GM19452 (cell line): Measurements from ENCODE around the gene HTD2.
A peak's percentile ranks its signal among the peaks of the same experiment; 100 is the strongest.
"Not testable (repeated sequence)": the region's sequence is repeated elsewhere in the genome, so short reads cannot be mapped to it uniquely, and the experiment has no call there.

Experiments used
- ATAC-seq: cut with Tn5 transposase; IDR thresholded peaks from one replicate; pipeline ENCODE4 v1.9.1; 2021; ENCODE audit not compliant: unreplicated experiment

The HTD2 gene

DNA sequence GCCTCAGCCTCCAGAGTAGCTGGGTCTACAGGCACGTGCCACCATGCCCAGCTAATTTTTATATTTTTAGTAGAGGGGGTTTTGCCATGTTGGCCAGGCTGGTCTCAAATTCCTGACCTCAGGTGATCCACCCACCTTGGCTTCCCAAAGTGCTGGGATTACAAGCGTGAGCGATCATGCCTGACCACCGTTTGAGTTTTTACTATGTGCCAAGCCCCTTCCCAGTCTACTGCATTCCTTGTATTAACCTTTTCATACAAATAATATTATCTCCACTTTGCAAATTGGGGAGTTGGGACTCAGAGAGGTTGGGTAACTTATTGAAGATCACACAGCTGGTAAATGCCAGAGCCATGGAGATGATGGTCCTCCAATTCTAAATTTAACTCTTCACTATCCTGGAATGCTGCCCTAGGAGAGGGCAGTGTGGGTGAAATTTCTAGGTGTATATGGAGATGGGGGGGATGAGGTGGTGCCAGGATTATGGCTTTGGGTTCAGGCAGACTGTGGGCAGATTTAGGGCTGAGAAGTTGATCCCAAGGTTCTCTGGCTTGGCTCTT is 25.4 kb downstream of the HTD2 start:
- no peak for ATAC-seq

DNA sequence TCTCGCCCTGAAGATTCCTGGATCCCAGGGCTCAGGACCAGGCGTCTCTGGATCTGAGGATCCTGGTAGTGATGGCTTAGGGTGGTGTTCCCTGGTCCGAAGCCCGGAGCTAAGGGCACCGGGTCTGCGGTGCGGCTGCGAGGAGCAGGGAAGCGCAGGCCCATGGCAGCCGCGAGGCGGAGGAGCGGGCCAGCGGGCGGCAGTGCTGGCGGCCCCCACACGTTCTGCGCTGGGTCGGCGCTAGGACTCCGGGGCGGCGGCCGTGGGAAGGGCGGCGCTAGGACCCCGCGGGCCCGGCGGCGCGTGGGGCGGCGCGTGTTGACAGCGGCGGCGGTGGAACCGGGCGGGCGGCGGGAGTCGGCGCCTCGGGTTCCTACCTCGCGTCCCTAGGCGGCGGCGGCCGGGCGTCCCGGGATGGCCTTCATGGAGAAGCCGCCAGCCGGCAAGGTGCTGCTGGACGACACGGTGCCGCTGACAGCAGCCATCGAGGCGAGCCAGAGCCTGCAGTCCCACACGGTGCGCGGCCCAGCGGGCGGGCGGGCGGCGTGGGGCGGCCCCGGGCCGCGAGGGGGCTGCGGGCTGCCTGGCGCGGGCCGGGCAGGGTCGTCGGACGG is 26.4 kb downstream of the HTD2 start, which contains the start of gene PXK:
PXK (plus strand) TSS at position 318 of the 614 bp plus-strand sequence; CDS start at position 415, 97 bp downstream.
- peak; percentile 91 for ATAC-seq

DNA sequence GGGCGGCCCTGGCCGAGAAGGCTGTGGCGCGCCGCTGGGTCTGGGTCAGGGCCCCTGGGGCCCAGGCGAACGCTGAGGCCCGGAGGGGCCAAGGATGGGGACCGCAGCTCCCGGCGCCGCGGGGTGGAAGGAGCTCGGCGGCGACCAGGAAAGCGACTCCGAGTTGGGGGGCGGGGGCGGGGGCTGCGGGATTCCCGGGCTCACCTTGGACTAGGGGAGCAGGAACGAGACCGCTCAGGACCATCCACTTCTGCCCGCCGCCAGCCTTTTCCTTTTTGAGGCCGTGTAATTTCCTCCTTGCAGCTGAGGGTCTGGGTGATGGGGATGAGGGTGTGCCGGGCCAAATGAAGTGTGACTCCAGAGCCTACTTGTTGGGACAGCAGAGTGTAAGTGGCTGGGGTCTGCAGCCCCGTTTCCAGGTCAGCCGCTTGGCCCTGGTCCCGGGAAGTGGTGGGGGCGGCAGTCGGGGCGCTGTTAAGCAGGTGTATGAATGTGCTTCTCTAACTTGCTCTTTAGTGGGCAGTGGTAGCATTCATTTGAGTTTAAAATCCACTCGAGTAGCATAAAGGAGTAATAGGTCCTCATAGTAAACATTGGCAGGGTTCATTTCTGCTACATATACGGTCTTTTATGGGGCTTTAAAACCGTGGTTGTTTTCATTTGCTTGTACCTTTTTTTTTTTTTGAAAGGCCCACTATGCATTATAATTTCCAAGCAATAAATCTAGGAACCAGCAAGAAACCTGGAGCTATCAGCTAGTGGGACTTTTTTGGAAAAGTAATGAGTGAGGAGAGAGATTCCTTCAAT is 27.1 kb downstream of the HTD2 start:
- ATAC-seq: peak; percentile 31

- ATAC-seq: no peak
Observed at GRCh38 chr3:58334013-58334321, 27.6 kb downstream of the HTD2 start.

DNA sequence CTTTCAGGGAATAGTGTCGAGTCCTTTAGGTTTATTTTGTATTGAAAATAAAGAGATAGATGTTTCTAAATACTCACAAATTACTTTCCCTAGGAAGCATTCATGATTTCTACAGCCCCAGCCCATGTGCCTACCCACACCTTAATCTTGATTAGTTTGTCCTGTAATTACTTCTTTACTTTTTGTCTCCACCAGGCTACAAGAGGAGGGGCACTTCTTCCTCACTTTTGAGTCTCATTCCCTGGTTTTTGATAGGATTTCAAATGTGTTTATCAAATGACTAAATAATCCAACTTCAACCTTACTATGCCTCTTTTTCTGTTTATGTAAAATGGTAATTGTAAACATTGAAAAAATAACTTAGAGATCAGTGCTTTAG is 28.2 kb downstream of the HTD2 start:
- ATAC-seq: no peak

DNA sequence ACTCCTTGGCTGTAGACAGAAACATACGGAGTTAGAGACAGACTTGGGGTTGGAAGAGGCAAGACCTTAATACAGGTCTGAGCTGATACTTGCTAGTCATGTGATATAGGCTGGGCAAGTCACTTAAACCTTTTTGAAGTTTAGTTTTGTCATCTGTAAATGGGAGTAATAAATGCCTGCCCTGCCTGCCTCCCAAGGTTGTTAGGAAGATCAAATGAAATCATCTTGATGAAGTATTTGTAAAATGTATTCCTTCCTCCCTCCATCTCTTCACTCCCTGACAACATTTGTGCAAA is 29.3 kb downstream of the HTD2 start:
- ATAC-seq: no peak

DNA sequence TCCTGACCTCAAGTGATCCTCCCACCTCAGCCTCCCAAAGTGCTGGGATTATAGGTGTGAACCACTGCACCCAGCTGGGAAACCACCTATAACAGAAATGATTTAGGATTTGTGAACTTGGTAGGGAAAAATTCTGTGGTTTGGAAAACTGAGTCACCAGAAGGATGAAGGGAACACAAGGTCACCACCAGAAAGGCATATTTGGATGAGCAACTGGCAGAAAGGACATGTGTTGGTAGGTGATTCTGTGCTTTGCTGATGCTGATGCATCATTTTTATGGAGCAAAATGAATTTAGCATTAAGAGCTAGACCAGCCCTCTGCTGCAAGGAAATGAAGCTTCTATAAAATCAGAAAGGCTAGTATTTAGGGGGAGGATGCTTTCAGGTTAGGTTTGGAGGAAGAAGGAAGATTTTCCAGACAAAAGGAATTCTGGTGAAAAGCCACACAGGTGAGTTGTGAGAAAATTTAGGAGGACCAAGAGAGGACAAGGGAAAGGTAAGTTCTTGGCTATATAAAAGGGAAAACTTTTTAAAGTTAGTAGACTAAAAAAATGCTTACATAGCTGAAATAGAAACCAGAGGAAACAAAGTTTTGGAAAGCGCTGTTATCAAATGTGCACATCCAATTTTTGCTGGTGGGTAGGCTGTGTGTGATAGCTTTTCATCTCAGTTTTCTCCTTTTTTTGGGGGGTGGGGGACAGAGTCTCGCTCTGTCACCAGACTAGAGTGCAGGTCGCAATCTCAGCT is 30.0 kb downstream of the HTD2 start:
- no peak for ATAC-seq

- no peak for ATAC-seq
Observed at GRCh38 chr3:58337190-58337589, 30.9 kb downstream of the HTD2 start.

- ATAC-seq: not testable (repeated sequence)
Observed at GRCh38 chr3:58339146-58339545, 32.8 kb downstream of the HTD2 start.

GRCh38 chr3:58340594-58341244 is 34.4 kb downstream of the HTD2 start:
- no peak for ATAC-seq

GRCh38 chr3:58341376-58341775 is 35.1 kb downstream of the HTD2 start:
- ATAC-seq: no peak

DNA sequence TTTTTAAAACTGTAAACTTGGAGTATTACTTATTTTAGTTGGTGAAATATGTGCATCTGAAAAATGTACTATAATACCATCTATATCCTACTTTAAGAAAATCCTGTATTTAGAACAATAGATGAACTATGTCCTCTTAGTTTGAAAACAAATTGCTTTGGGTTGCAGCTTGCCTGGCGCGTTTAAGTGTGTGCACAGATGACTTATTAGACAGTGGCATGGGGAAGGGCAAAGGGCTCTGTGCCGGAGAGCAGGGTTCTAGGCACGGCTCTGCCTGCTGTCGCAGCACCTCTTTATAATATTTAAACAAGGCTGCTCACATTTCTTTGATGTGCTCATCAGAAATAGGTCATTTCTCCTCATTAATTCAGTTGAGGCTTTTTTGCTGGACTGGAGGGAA is 36.4 kb downstream of the HTD2 start:
- ATAC-seq: no peak

DNA sequence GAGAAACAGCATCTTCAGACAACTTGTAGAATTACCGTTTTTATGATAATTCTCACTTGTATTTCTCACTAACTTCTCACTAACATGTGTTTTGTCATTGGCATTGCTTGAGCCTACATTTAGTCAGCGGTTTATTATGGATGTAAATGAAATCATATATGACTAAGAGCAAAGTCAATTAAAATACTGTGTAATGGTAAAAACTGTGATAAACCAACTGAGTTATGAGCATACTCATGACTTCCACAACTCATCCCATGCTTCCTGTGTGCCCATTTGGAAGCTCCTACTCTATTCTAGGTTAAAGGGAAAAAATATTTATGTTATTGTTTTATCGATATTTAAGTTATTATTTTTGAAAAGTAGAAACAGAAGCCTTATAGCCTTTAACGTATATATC is 39.1 kb downstream of the HTD2 start:
- ATAC-seq: no peak

- no peak for ATAC-seq
Observed at GRCh38 chr3:58346368-58346767, 40.0 kb downstream of the HTD2 start.

- ATAC-seq: no peak
Observed at GRCh38 chr3:58347984-58348383, 41.7 kb downstream of the HTD2 start.

- peak; percentile 90 for ATAC-seq
Observed at GRCh38 chr3:58349792-58350626, 43.7 kb downstream of the HTD2 start.

DNA sequence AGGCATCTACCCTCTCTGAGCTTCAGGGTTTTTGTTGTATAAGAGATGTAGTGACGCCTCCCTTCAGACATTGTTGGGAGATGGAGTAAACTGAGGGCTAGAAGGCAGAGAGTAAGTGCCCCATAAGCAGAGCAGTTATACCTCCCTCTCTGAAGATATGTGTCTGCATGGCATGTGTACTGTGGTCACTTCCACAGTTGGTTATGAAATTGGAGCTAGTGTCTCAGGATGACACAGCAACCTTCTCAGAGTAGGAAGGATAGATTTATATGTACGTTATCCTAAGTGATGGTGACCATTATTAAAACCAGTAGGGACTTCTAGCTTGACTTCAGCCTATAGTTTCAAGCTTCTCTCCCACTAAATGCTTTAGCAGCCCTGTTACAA is 44.3 kb downstream of the HTD2 start:
- ATAC-seq: peak; percentile 3

DNA sequence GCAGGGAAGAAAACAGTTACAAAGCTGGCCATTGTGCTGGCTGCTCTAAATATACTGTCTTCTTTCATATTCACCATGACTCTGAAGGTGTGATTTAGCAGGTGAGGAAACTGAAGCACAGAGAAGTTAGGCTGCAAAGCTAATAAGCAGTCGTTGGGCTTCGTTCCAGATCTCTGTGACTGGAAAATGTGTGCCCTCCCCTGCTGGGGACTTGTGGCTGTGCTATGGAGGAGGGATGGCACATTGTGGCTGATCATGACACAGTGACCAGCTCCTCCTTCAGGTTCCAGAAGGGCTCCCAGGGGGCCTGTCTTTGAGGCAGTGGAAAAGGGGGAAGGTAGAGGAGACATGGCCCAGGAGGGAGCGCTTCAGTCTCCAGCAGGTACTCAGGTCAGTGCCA is 45.6 kb downstream of the HTD2 start:
- ATAC-seq: no peak

DNA sequence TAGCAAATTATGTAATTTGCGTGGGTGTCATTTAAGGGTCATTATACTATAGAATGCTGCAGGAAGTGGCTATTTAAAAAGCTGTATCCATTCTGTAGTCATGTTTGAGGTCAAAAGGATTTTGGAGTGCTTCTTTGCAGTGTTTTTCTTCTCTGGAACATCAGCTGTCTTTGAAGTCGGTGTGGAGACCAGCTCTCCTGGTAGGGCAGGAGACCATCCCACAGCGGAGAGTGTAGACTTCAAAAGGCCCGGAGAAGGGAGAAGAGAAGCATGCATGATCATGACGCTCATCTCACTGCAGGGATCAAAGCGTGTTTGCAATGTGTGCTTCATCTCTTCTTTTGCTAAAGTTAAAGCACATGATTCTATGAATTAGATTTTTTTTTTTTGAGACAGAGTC is 46.3 kb downstream of the HTD2 start:
- no peak for ATAC-seq

- ATAC-seq: no peak
Observed at GRCh38 chr3:58353722-58354553, 47.6 kb downstream of the HTD2 start.
